Esophagus muscularis mucosa (tissue), 4 donors: Measurements from ENCODE around the gene TBX2. TPM values are rescaled to one million over a fixed set of nuclear protein-coding genes. Genes with fewer than 3 reads are reported as not detected.

Experiments used
- DNase-seq: peaks from one replicate; pipeline ENCODE4 v3.0.0-alpha.2; 2017; ENCODE audit errors: extremely low spot score
- H3K27ac ChIP-seq, 4 donors: fragments of 200-600 bp; sonication (generic); replicated peaks in 1 of 4; 1 replicate in 3 of 4; 2 replicates in 1 of 4; pipeline ENCODE4 v1.5.1; 2016 to 2019; ENCODE audit warnings: mild to moderate bottlenecking in 1 of 4
- H3K27me3 ChIP-seq, 4 donors: fragments of 200-600 bp; sonication (generic); one replicate each; pipeline versions ENCODE4 v1.5.1 to v1.6.0; 2016 to 2019
- H3K36me3 ChIP-seq, 4 donors: fragments of 200-600 bp; sonication (generic); one replicate each; pipeline ENCODE4 v1.5.1; 2016 to 2019
- H3K4me1 ChIP-seq, 4 donors: fragments of 200-600 bp; sonication (generic); one replicate each; pipeline ENCODE4 v1.5.1; 2016 to 2019
- H3K4me3 ChIP-seq, 4 donors: fragments of 200-600 bp; sonication (generic); 1 replicate in 2 of 4; 2 replicates in 2 of 4; pipeline ENCODE4 v1.5.1; 2016 to 2019; ENCODE audit warnings: mild to moderate bottlenecking in 4 of 4, moderate library complexity in 1 of 4
- H3K9me3 ChIP-seq, 4 donors: fragments of 200-600 bp; sonication (generic); 1 replicate in 3 of 4; 2 replicates in 1 of 4; pipeline ENCODE4 v1.5.1; 2016 to 2019
- EP300 ChIP-seq: sonication (generic); formaldehyde crosslinking; IDR thresholded peaks from one replicate; pipeline ENCODE4 v1.6.1; 2017; ENCODE audit warnings: antibody characterized with exemption
- POLR2A ChIP-seq: fragments of 450-650 bp; IDR thresholded peaks from one replicate; pipeline ENCODE4 v1.6.1; 2017; ENCODE audit warnings: antibody characterized with exemption, moderate library complexity, mild to moderate bottlenecking, low read depth
- POLR2AphosphoS5 ChIP-seq, 2 donors: sonication (generic); formaldehyde crosslinking; IDR thresholded peaks; one replicate each; pipeline ENCODE4 v1.6.1; 2017; ENCODE audit warnings: antibody characterized with exemption in 2 of 2
- WGBS: methylation state at CpG from one replicate; pipeline ENCODE4 v1.1.5; 2018; 5-methylcytosine and 5-hydroxymethylcytosine counted together
- intact Hi-C: fragments of 100-400 bp; cut with DNase I; formaldehyde crosslinking; loops from one replicate; pipeline ENCODE4 v1.15.1; 2023
- total RNA-seq, 4 donors: library from RNA; depleted of rRNA; stranded (reverse); fragments of >200 nt; gene quantifications; one replicate each; pipeline versions ENCODE4 v1.1.0 to v1.2.1, GENCODE V29; 2016
- TF ChIP-seq, protein P1 (sequence below), 3 experiments: fragments of 200-600 bp in 2 of 3; fragments of 450-650 bp in 1 of 3; sonication (generic) in 2 of 3; IDR thresholded peaks; one replicate each; pipeline ENCODE4 v1.5.1; 2017 to 2019; ENCODE audit warnings: antibody characterized with exemption in 3 of 3, mild to moderate bottlenecking in 2 of 3, moderate library complexity in 1 of 3

The TBX2 gene
- total RNA-seq, 4 donors from 2014 or later, result 17.9 to 42.6 (median 31.3) TPM

DNA sequence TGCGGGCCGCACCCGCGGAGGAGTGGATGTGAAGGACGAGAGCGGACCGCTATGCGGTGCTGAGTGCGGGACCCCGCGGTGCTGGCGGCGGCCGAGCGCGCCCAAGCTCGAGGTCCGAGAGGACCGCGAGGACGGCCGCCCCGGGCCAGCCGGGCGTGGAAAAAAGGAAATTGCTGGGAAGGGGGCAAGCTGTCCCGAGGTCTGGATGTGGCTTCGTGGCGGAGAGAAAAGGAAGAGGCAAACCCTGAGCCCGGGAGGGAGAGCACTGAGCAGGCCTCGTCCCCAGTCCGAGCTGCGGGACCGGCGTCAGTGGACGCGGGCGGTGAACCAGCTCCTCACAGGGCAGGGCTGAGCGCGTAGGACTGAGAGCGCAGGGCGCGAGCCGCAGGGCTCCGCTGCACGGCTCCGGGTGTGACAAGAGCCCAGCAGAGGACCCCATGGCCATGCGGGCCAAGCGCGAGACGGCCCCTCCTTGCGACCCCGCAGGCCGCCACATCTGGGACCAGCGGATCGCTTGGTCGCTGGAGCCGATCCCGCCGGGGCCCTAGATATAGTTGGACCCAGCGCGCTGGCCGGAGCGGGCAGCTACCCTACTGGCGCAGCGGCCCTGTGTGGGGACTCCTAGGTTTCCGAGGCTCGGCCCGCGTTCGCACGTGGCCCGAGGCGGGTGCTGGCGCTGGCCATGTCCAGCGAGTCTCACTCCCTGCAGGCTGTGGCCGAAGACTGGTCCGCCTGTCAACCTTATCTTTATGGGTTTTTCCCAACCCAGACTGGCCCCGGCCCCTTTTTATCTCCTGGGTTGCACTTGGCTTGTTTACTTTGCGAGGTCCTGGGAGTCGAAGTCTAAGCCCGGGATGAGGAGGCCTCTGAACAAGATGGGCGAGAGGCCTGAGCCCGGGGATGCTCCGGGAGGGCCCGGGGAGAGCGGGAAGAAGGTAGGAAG lies 55.0 kb downstream of the TBX2 start:
- no peak for DNase-seq
- peak overlapping the region in 1 of 4 donors; percentile 9 for H3K4me3 ChIP-seq
- H3K9me3 ChIP-seq, result peaks cover 0 to 4% (median 0%) of the 10 kb centered on the region in 4 donors
- intact Hi-C loops, result no loop called here
- no peak overlapping the region for H3K27ac ChIP-seq
- no peak for TF ChIP-seq POLR2AphosphoS5 (IDR thresholded peaks at IDR 0.05)
- TF ChIP-seq, protein P1, sequence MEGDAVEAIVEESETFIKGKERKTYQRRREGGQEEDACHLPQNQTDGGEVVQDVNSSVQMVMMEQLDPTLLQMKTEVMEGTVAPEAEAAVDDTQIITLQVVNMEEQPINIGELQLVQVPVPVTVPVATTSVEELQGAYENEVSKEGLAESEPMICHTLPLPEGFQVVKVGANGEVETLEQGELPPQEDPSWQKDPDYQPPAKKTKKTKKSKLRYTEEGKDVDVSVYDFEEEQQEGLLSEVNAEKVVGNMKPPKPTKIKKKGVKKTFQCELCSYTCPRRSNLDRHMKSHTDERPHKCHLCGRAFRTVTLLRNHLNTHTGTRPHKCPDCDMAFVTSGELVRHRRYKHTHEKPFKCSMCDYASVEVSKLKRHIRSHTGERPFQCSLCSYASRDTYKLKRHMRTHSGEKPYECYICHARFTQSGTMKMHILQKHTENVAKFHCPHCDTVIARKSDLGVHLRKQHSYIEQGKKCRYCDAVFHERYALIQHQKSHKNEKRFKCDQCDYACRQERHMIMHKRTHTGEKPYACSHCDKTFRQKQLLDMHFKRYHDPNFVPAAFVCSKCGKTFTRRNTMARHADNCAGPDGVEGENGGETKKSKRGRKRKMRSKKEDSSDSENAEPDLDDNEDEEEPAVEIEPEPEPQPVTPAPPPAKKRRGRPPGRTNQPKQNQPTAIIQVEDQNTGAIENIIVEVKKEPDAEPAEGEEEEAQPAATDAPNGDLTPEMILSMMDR (IDR thresholded peaks at IDR 0.05), result no peak
- TF ChIP-seq EP300, result no peak
- no peak for TF ChIP-seq POLR2A
- WGBS, result 55% methylated on average over 48 of the region's 86 CpGs
- no peaks in the 10 kb centered on the region for H3K36me3 ChIP-seq
- peaks cover 19 to 40% (median 32%) of the 10 kb centered on the region in 4 donors for H3K4me1 ChIP-seq
- H3K27me3 ChIP-seq, result peaks cover 0 to 91% (median 65%) of the 10 kb centered on the region in 4 donors

DNA sequence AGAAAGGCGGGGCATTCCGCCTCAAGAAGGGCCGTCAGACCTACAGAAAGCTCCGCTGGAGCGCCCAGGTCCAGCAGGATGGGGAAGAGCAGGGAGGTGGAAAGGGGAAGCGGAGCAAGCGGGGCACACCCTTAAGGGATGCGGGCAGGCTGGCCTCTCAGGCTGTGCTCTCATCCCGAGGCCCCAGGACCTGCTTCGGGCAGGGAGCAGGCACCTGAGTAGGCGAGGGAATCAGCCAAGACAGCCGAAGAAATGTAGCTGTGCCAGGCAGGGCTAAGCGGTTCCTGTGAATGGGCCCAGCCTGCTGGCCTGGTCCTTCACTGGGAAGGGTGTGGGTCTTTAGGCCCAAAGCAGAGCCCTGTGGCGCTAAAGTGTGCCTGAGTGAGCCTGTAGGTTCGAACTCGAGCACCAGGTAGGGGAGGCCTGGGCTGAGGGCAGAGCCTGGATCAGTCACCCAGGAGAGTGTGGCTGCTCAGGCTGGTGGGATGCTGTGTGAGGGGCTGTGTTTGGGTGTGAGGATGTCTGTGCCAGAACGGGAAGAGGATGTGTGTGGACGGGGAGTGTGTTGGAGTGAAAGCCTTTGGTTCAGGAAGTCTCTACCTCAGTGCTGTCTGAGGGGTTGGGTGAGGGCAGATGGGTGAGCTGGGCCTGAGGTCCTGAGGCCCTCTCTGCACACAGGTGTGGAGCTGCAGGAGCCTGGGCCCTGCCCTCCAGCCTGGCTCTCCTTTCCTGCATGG lies 55.8 kb downstream of the TBX2 start:
- intact Hi-C loops, result no loop called here
- WGBS, result 69% methylated on average over 18 of the region's 18 CpGs
- H3K27me3 ChIP-seq, result peaks cover 0 to 97% (median 65%) of the 10 kb centered on the region in 4 donors

DNA sequence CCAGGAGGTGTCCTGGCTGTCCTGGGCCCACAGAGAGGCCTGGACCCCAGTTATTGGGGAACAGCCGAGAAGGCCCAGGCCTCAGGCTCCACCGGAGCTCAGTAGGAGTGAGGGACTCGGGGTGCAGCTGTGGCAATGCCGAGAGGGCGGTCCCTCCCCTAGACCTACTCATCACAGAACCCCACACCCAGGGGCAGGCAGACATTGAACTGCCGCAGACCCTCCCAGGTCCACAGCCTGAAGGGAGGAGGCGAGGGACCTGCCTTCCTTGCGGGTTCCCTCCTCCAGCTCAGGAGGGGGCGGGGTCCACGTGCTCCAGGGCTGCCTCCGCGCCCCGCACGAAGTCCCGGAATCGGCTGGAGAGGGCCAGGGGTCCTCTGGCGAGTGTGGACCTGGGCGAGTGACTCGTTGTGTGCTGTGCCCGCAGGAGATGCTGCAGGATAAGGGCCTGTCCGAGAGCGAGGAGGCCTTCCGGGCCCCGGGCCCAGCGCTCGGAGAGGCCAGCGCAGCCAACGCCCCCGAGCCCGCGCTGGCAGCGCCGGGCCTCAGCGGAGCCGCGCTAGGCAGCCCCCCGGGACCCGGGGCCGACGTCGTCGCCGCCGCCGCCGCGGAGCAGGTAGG lies 56.5 kb downstream of the TBX2 start:
- no CpG with 5 or more reads among the region's 47 CpGs for WGBS
- no peak overlapping the region for H3K27ac ChIP-seq
- H3K27me3 ChIP-seq, result peaks cover 0 to 97% (median 60%) of the 10 kb centered on the region in 4 donors
- intact Hi-C loops, result no loop called here
- H3K36me3 ChIP-seq, result no peaks in the 10 kb centered on the region
- peaks cover 0 to 4% (median 0%) of the 10 kb centered on the region in 4 donors for H3K9me3 ChIP-seq
- no peak for DNase-seq
- peaks cover 19 to 40% (median 33%) of the 10 kb centered on the region in 4 donors for H3K4me1 ChIP-seq
- TF ChIP-seq, protein P1 (IDR thresholded peaks at IDR 0.05), result no peak
- no peak for TF ChIP-seq POLR2A
- TF ChIP-seq EP300, result no peak
- no peak overlapping the region for H3K4me3 ChIP-seq

More for the DNA sequence above, 55.8 kb downstream of the TBX2 start:
- H3K9me3 ChIP-seq, result peaks cover 0 to 4% (median 0%) of the 10 kb centered on the region in 4 donors
- H3K36me3 ChIP-seq, result no peaks in the 10 kb centered on the region
- H3K4me3 ChIP-seq, result no peak overlapping the region
- DNase-seq, result no peak
- H3K4me1 ChIP-seq, result peaks cover 19 to 40% (median 32%) of the 10 kb centered on the region in 4 donors
- H3K27ac ChIP-seq, result no peak overlapping the region
- TF ChIP-seq POLR2AphosphoS5 (IDR thresholded peaks at IDR 0.05) (no peak), POLR2A (no peak), EP300 (no peak)
- TF ChIP-seq, protein P1 (IDR thresholded peaks at IDR 0.05), result no peak

DNA sequence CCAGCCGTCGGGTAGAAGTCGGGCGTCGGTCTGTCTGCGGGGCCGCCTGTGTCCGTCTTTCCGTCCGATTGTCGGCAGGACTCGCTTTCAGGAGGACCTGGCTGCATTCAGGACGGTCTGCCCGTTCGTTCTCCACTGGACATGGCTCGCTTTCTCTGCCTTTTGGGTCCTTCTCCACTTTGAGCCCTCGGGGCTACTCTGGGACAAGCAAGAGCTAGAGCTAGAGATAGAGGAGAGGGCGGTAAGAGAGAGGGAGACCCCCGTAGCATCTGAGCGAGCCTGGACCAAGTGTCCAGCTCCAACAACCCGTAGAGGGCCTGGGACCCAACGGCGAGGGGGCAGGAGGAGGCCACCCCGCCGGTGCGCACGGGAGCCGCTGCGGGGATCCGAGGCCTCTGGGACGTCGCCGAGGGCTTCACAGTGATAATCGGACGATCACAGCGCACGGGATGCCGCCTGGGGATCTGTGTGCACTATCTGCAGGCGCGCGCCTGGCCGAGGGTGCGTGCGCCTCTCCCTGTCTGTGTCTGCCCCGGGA lies 57.1 kb downstream of the TBX2 start:
- Histone ChIP-seq H3K4me3 (peak overlapping the region in 2 of 4 donors; percentile 32 to 34), H3K36me3 (no peaks in the 10 kb centered on the region), H3K4me1 (peaks cover 17 to 40% (median 31%) of the 10 kb centered on the region in 4 donors), H3K27me3 (peaks cover 0 to 97% (median 57%) of the 10 kb centered on the region in 4 donors), H3K9me3 (peaks cover 0 to 4% (median 0%) of the 10 kb centered on the region in 4 donors), H3K27ac (no peak overlapping the region)
- intact Hi-C loops, result no loop called here
- DNase-seq, result no peak
- 89% methylated on average over 17 of the region's 45 CpGs for WGBS
- TF ChIP-seq EP300 (no peak), POLR2A (no peak), POLR2AphosphoS5 (IDR thresholded peaks at IDR 0.05) (no peak)
- TF ChIP-seq, protein P1 (IDR thresholded peaks at IDR 0.05), result no peak
